GM12864 (cell line): ENCODE data around the gene ACAN.

Source experiments
- DNase-seq: peaks from one replicate; pipeline ENCODE4 v3.0.0-alpha.2; 2011; ENCODE audit warnings: low read depth
- H3K4me3 ChIP-seq: 2 replicates; pipeline ENCODE4 v1.5.1; 2011; ENCODE audit warnings: mild to moderate bottlenecking, low read depth, low read length, control low read depth
- CTCF ChIP-seq: IDR thresholded peaks from 2 replicates; pipeline ENCODE4 v1.5.1; 2011; ENCODE audit warnings: low read depth, mild to moderate bottlenecking, moderate library complexity, low read length, control low read depth, inconsistent platforms; ENCODE audit errors: missing control alignments

Gene ACAN

GRCh38 chr15:88847144-88847543 is 43.9 kb downstream of the ACAN start:
- no peak for DNase-seq
- TF ChIP-seq CTCF = no peak
- H3K4me3 ChIP-seq = no peak overlapping the region

- no peak overlapping the region for H3K4me3 ChIP-seq
- DNase-seq = no peak
- TF ChIP-seq CTCF = no peak
These were observed 45.0 kb downstream of the ACAN start for GRCh38 chr15:88848203-88848602.

GRCh38 chr15:88849376-88850072 is 46.3 kb downstream of the ACAN start:
- H3K4me3 ChIP-seq = no peak overlapping the region
- DNase-seq = no peak
- no peak for TF ChIP-seq CTCF

- no peak overlapping the region for H3K4me3 ChIP-seq
- no peak for TF ChIP-seq CTCF
- no peak for DNase-seq
These were observed 49.2 kb downstream of the ACAN start for GRCh38 chr15:88852476-88852875.

- DNase-seq = no peak
- no peak overlapping the region for H3K4me3 ChIP-seq
- TF ChIP-seq CTCF = no peak
These were observed 55.7 kb downstream of the ACAN start for GRCh38 chr15:88858934-88859333.

GRCh38 chr15:88859550-88859949 is 56.3 kb downstream of the ACAN start:
- no peak for TF ChIP-seq CTCF
- DNase-seq = no peak
- H3K4me3 ChIP-seq = no peak overlapping the region

- no peak for DNase-seq
- H3K4me3 ChIP-seq = no peak overlapping the region
- TF ChIP-seq CTCF = no peak
These were observed 57.0 kb downstream of the ACAN start for GRCh38 chr15:88860212-88860611.
